Calu3 (cell line): ENCODE measurements around the gene GPC3. TPM values are rescaled to one million over a fixed set of nuclear protein-coding genes. Genes with fewer than 3 reads are reported as not detected.

Source experiments
- BruUV-seq: library from RNA; stranded (reverse); fragments of 400-500 nt; replicated peaks from 2 replicates; lab custom pipeline; 2021; lab: Mats Ljungman, UMichigan
- CTCF ChIA-PET: fragments of 300-600 bp; sonication (Branson Sonifier 250); formaldehyde crosslinking; loops from one replicate; lab custom pipeline; 2022; ENCODE audit warnings: antibody characterized with exemption; lab: Charles Lee
- DNase-seq: peaks from one replicate; pipeline ENCODE4 v3.0.0; 2022
- H3K27ac Mint-ChIP-seq: one replicate; pipeline ENCODE4 v1.8.0; 2022; ENCODE audit warnings: mixed read lengths; ENCODE audit not compliant: unreplicated experiment
- H3K27me3 Mint-ChIP-seq: one replicate; pipeline ENCODE4 v1.8.0; 2022; ENCODE audit warnings: mixed read lengths; ENCODE audit not compliant: unreplicated experiment
- H3K36me3 Mint-ChIP-seq: one replicate; pipeline ENCODE4 v1.8.0; 2022; ENCODE audit warnings: mild to moderate bottlenecking, moderate library complexity, mixed read lengths; ENCODE audit not compliant: insufficient read depth, unreplicated experiment
- H3K4me1 Mint-ChIP-seq: one replicate; pipeline ENCODE4 v1.8.0; 2022; ENCODE audit warnings: mild to moderate bottlenecking, low read depth, mixed read lengths; ENCODE audit not compliant: unreplicated experiment
- H3K4me3 Mint-ChIP-seq: one replicate; pipeline ENCODE4 v1.8.0; 2022; ENCODE audit warnings: mild to moderate bottlenecking, low read depth, moderate library complexity, mixed read lengths; ENCODE audit not compliant: unreplicated experiment
- H3K9me3 Mint-ChIP-seq: one replicate; pipeline ENCODE4 v1.8.0; 2022; ENCODE audit warnings: low read depth, mixed read lengths; ENCODE audit not compliant: unreplicated experiment
- intact Hi-C: fragments of 100-400 bp; cut with micrococcal nuclease; formaldehyde crosslinking; loops from one replicate; pipeline ENCODE4 v1.10.0; 2022; ENCODE audit not compliant: unreplicated experiment
- total RNA-seq: library from RNA; stranded (reverse); gene quantifications from 2 replicates; pipeline ENCODE4 v1.2.3, GENCODE V29; 2022
- TF ChIP-seq, protein P1 (sequence below): fragments of 200-600 bp; IDR thresholded peaks from one replicate; pipeline ENCODE4 v1.8.0; 2022; ENCODE audit warnings: antibody characterized with exemption; ENCODE audit not compliant: unreplicated experiment

GPC3 gene
- total RNA-seq, 1 experiment from 2014 or later, result 2.3 TPM

DNA sequence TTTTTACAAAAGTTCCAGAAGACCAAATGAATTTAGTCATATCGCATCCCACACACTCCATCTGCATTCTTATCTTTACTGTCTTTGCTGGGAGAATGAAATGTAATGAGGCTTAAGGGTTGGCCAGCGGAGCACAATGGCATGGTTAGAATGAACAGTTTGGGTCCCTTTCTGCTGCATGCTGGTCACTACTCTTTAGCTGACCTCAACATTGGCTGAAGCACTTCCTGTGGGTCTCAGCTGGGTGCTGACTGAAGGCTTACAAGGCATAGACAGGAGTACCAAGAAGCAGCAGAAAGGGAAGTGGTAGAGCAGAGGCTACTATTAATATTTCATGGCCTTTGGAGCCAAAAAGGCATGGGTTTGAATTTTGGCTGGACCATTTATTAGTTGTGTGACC is 410.7 kb downstream of the GPC3 start:
- TF ChIP-seq, protein P1, sequence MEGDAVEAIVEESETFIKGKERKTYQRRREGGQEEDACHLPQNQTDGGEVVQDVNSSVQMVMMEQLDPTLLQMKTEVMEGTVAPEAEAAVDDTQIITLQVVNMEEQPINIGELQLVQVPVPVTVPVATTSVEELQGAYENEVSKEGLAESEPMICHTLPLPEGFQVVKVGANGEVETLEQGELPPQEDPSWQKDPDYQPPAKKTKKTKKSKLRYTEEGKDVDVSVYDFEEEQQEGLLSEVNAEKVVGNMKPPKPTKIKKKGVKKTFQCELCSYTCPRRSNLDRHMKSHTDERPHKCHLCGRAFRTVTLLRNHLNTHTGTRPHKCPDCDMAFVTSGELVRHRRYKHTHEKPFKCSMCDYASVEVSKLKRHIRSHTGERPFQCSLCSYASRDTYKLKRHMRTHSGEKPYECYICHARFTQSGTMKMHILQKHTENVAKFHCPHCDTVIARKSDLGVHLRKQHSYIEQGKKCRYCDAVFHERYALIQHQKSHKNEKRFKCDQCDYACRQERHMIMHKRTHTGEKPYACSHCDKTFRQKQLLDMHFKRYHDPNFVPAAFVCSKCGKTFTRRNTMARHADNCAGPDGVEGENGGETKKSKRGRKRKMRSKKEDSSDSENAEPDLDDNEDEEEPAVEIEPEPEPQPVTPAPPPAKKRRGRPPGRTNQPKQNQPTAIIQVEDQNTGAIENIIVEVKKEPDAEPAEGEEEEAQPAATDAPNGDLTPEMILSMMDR, result no peak
- H3K4me3 Mint-ChIP-seq, result no peak overlapping the region
- DNase-seq, result no peak
- no peaks in the 10 kb centered on the region for H3K27me3 Mint-ChIP-seq
- peaks cover 5% of the 10 kb centered on the region for H3K9me3 Mint-ChIP-seq
- CTCF ChIA-PET, result no interaction called here
- H3K36me3 Mint-ChIP-seq, result no peaks in the 10 kb centered on the region
- no peaks in the 10 kb centered on the region for H3K4me1 Mint-ChIP-seq
- no TSS peak for BruUV-seq
- intact Hi-C loops, result no loop called here
- no peak overlapping the region for H3K27ac Mint-ChIP-seq

DNA sequence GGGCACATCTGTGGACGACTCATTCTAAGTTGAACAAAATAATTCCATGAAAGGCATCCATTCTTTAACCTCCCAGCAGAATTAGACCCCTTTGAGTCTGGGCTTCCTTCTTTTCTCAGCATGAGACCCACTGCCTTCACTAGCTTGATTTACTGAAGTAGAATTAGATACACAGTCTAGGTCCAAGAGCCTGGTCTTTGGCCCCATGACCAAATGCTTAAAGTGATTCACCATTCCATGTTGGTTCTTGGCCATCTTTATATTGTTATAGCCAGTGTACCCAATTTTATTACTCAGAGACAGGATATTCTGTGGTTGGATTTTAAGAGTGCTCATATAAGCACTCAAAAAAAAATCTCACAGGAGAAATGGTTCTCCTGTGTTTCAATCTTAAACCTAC is 414.8 kb downstream of the GPC3 start:
- intact Hi-C loops, result no loop called here
- H3K27me3 Mint-ChIP-seq, result no peaks in the 10 kb centered on the region
- H3K4me1 Mint-ChIP-seq, result no peaks in the 10 kb centered on the region
- no TSS peak for BruUV-seq
- H3K4me3 Mint-ChIP-seq, result no peak overlapping the region
- CTCF ChIA-PET, result no interaction called here
- no peaks in the 10 kb centered on the region for H3K36me3 Mint-ChIP-seq
- peaks cover 8% of the 10 kb centered on the region for H3K9me3 Mint-ChIP-seq
- TF ChIP-seq, protein P1, result no peak
- no peak overlapping the region for H3K27ac Mint-ChIP-seq
- no peak for DNase-seq

DNA sequence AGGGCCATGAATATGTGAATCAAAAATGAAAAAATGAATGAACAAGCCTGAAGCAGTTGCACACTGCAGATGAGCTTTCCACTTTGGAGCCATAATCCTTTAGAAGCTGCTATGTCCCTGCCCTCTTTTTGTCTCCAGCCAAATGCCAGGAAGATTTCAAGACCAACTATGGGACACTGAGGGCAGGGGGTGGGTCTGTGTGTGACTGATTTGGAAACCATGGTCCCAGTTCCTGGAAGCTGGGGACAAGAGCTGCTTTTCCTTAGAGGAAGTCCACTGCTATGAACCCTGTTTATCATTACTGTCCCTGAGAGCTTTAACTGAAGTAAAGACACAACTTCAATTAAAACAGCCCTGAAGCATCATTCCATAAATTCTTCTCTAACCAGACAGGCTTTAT is 416.2 kb downstream of the GPC3 start:
- Mint-ChIP-seq H3K4me1 (no peaks in the 10 kb centered on the region), H3K36me3 (no peaks in the 10 kb centered on the region), H3K27me3 (no peaks in the 10 kb centered on the region), H3K4me3 (no peak overlapping the region), H3K9me3 (peaks cover 8% of the 10 kb centered on the region), H3K27ac (no peak overlapping the region)
- TF ChIP-seq, protein P1, result no peak
- no peak for DNase-seq
- intact Hi-C loops, result no loop called here
- no TSS peak for BruUV-seq
- CTCF ChIA-PET, result no interaction called here

DNA sequence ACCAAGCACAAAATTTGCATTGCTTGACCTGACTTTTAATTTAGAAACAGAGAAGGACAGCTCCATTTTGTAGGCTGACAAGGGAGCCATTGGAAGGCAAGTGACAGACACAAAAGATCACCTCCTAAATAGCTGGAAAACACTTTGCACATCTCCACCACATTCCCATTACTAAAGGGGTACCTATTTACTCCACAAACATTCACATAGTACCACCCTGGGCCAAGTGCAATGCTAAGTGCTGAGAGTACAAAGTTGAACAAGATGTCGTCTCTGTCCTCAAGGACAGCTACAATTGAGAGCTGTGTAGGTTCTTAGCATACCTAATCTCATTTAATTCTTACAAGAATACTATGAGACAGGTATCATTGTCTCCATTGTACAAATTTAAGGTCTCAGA is 417.3 kb downstream of the GPC3 start:
- no TSS peak for BruUV-seq
- intact Hi-C loops, result no loop called here
- H3K27ac Mint-ChIP-seq, result no peak overlapping the region
- no peak for DNase-seq
- no peaks in the 10 kb centered on the region for H3K36me3 Mint-ChIP-seq
- no peak overlapping the region for H3K4me3 Mint-ChIP-seq
- CTCF ChIA-PET, result interaction anchor here (0.5 kb wide), 1 partner anchor 82 kb away, joined by 3 read pairs; no protein-coding TSS in a partner anchor
- TF ChIP-seq, protein P1, result no peak
- H3K27me3 Mint-ChIP-seq, result no peaks in the 10 kb centered on the region
- H3K9me3 Mint-ChIP-seq, result peaks cover 6% of the 10 kb centered on the region
- no peaks in the 10 kb centered on the region for H3K4me1 Mint-ChIP-seq
